HG02938 (cell line): ENCODE measurements around the gene TRAF1.

Experiments used
- ATAC-seq: cut with Tn5 transposase; IDR thresholded peaks from one replicate; pipeline ENCODE4 v1.9.1; 2021; ENCODE audit warnings: mild to moderate bottlenecking, moderate library complexity; ENCODE audit not compliant: unreplicated experiment

Gene TRAF1

DNA sequence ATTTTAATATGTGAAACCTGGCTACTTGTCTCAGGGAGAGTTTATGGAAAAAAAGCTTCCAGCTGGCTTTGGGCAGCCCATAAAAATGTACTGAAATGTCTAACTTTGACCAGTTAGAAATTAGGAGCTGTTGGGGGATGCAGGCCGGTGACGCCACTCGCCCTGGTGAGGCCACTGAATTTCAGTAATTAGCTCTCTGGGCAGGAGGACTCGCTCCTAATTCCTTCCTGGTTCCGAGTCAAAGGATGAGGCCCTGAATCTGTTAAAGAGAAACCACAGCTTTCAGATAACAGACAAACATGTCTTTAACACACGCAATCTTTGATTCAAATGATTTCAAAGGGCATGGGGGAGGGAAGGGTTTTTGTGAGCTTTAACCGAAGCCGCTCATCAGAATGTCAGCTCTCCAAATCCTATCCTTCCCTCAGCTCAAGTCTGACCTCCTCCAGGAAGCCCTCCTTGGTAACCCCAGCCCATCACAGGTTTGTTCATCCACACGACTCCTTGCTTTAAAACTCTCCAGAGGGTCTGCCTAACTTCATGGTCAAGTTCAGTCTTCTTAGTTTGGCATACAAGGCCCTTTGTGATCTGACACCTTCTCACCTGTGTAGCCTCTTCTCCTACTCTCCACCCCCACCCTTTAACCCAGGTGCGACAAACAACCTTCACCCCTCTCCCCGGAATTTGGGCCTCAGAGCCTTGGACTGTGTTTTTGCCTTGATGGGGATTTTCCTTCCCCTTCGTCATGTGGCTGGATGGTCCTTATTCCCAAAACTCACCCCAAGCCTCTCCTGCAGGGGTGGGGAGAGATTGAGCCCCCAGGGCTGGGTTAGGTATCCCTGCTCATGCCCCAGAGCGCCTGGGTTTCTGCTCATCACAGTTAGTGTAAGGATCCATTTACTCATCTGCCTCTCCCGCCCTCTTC, 36.0 kb downstream of the TRAF1 start:
- ATAC-seq: no peak

DNA sequence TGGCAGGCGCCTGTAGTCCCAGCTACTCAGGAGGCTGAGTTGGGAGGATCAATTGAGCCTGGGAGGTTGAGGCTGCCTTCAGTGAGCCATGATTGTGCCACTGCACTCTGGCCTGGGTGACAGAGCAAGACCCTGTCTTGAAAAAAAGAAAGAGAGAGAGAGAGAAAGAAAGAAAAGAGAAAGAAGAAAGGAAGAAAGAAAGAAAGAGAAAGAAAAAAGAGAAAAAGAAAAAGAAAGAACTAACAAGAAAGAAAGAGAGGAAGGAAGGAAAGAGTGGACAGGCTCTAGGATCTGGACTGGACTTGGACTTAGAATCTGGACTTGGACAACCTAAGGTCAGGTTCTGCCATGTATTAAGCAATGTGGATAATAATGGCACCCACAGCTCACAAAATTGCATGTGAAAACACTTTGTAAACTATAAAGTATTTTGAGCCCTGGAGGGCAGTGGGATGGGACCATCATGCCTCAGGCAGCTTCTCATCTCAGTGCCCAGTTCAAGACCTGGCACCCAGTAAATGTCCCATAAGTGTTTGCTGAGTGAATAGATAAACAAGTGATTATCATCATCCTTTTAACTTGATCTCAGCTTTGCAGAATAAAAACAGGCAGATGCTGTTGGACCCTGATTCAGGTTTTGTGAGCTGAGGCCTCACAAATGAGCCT, 36.9 kb downstream of the TRAF1 start:
- no peak for ATAC-seq

DNA sequence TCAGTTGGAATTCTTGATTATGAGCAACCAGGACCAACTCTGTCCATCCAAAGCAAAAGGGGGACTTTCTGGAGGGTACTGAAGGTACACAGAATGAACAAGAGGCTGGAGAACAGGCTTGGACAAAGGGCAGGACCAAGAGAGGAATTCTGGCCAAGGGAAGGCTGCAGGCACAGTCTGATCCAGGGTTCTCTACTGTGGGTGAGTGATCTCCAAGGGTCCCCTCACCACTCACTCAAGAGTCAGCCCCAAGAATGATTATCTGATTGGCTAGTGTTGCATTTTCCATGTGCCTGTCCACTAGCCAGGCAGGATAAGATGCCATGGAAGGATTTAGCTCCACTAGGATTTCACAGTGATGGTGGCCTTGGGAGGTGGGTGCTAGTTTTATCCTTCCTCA, 38.0 kb downstream of the TRAF1 start:
- no peak for ATAC-seq

GRCh38 chr9:120886490-120886967, 40.1 kb downstream of the TRAF1 start:
- ATAC-seq: no peak

GRCh38 chr9:120885958-120886357, 40.6 kb downstream of the TRAF1 start:
- no peak for ATAC-seq

DNA sequence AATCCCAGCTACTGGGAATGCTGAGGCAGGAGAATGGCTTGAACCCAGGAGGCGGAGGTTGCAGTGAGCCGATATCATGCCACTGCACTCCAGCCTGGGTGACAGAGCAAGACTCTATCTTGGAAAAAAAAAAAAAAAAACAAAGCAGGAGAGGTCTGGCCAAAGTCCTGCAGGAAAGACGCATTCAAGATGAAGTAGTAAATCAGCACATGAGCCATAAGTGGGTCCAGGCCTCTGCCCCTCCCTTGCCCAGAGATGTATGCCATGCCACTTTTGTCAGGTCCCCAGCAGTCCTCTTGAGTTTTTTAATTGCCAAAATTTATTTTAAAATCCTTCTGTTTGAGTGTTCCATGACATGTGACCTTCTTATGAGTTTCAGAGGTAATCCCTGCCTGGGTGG, 41.1 kb downstream of the TRAF1 start:
- ATAC-seq: no peak

GRCh38 chr9:120883608-120883996, 43.0 kb downstream of the TRAF1 start:
- ATAC-seq: no peak

GRCh38 chr9:120882935-120883607, 43.5 kb downstream of the TRAF1 start:
- ATAC-seq: no peak

GRCh38 chr9:120879446-120879845, 47.1 kb downstream of the TRAF1 start:
- no peak for ATAC-seq

- no peak for ATAC-seq
Measured at GRCh38 chr9:120878188-120879130, 48.1 kb downstream of the TRAF1 start.

GRCh38 chr9:120877276-120878034, 49.1 kb downstream of the TRAF1 start:
- peak; percentile 33 for ATAC-seq

- ATAC-seq: peak; percentile 16
Measured at GRCh38 chr9:120876842-120877240, 49.8 kb downstream of the TRAF1 start, which contains the start of gene PHF19. Gene PHF19 (minus strand): TSS chr9:120877188. CDS start chr9:120874741, 2,447 bp downstream.

GRCh38 chr9:120875954-120876841, 50.4 kb downstream of the TRAF1 start:
- ATAC-seq: peak; percentile 47

- ATAC-seq: no peak
Measured at GRCh38 chr9:120875643-120875953, 51.0 kb downstream of the TRAF1 start.

DNA sequence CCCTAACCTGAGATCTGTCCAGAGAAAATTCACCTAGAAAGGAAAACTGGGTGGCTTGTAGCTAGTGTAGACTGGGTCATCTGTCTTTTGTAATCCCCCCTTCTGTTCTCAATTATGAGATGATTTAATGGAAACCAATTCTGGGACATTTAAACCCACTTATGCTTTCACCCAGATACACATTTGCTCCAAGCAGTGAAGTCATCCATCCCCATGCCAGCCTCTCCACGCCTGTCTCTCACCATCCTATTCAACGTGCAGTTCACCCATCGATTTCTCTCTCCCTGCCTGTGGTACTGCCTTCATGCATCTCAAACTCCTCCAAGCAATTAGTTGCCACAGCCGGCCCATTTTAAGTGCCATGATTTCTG, 51.4 kb downstream of the TRAF1 start:
- no peak for ATAC-seq

DNA sequence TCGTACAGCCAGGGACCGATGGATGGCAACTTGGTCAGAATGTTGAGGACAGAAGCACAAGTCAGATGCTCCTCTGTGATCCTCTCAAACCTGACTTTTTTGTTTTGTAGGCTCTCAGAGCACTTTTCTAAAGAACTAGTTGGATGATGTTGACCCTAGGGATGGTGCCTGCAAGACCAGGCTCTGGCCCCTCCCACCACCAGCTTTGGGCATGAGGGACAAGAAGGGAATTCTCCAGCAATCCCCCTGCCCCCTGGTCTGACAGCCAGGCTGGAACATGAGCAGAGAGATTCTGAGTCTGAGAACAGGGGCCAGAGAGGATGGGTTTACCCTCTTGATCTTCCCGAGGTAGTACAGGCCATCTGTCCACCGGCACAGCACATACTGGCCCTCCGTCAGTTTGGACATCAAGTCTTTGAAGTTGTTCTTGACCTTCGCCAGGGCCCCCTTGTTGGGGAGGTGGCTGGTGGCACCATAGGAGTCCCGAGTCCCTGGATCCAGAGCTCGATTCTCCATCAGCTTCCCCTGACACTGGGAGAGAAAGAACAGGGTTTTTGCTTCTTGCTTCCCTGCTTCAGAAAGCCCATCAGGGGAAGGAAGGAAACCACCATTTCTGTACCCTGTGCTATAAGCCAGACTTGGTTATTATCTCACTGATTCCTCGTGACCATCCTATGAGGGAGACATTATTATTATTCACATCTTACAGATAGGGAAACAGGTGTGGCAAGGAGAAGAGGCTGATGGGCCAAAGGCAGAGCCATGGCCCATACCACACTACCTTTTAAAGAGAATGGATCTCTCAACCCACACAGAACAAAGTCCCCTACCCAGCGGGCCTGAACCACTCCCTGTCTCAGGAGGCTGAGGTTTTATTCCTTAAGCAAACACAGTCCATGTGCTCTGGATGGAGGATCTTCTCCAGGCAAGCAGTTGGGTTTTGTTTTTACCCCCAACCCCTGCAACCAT, 52.1 kb downstream of the TRAF1 start:
- ATAC-seq: no peak

- ATAC-seq: no peak
Measured at GRCh38 chr9:120873512-120873911, 53.1 kb downstream of the TRAF1 start.
